Ammon's horn (tissue), 1 donor: Measurements from ENCODE around the gene UPF2.
"Not testable (repeated sequence)": the region's sequence is repeated elsewhere in the genome, so short reads cannot be mapped to it uniquely, and the experiment has no call there.

Experiments used
- DNase-seq: peaks from one replicate; pipeline ENCODE4 v3.0.0-alpha.2; 2016; ENCODE audit warnings: low spot score

Gene UPF2, protein sequence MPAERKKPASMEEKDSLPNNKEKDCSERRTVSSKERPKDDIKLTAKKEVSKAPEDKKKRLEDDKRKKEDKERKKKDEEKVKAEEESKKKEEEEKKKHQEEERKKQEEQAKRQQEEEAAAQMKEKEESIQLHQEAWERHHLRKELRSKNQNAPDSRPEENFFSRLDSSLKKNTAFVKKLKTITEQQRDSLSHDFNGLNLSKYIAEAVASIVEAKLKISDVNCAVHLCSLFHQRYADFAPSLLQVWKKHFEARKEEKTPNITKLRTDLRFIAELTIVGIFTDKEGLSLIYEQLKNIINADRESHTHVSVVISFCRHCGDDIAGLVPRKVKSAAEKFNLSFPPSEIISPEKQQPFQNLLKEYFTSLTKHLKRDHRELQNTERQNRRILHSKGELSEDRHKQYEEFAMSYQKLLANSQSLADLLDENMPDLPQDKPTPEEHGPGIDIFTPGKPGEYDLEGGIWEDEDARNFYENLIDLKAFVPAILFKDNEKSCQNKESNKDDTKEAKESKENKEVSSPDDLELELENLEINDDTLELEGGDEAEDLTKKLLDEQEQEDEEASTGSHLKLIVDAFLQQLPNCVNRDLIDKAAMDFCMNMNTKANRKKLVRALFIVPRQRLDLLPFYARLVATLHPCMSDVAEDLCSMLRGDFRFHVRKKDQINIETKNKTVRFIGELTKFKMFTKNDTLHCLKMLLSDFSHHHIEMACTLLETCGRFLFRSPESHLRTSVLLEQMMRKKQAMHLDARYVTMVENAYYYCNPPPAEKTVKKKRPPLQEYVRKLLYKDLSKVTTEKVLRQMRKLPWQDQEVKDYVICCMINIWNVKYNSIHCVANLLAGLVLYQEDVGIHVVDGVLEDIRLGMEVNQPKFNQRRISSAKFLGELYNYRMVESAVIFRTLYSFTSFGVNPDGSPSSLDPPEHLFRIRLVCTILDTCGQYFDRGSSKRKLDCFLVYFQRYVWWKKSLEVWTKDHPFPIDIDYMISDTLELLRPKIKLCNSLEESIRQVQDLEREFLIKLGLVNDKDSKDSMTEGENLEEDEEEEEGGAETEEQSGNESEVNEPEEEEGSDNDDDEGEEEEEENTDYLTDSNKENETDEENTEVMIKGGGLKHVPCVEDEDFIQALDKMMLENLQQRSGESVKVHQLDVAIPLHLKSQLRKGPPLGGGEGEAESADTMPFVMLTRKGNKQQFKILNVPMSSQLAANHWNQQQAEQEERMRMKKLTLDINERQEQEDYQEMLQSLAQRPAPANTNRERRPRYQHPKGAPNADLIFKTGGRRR

DNA sequence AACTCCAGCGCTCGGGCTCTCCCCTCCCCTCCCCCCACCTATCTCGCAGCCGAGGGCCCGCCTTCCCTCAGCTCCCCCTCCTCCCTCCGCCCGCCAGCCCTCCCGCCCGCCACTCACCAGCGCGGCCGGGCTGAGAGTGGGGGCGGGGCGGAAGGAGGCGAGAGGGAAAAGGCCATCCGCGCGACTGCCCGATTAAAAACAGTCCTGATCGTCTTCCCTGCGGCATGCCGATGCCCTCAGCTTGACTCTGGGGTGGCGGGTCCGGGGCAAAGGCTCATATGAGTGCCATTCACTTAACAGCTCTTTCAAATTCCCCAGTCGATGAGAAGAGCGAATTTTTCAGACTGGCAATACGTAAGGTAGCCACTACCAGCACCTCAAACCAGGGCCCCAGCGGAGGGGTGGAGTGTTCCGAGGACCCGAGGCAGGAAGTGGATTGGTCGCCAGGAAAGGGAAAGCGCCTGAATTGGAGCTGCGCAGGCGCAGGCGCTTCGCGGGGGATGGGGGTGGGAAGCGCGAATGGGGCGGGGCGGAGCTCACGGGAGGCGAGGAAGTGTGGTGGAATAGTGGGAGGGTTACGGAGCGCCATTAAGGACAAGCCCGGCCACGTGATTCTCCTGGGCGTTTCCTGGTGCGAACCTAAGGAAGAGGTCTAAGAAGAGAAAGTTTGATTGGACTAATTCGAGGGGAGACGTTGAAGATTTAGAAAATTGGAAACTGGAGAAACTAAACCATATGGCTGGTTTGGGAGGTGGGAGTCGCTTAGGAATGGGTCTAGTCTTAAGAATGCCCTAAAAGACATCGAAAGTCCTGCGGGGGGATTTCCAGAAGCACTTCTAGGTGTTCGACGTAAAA lies at the start of gene UPF2:
UPF2 (minus strand) TSS at position 13 of the 855 bp plus-strand sequence. CDS start 7,386 bp downstream, outside the sequence.
- DNase-seq, result peak; percentile 97

- DNase-seq, result no peak
Observed at GRCh38 chr10:12091421-12091820, 48.8 kb upstream of the UPF2 start.

- DNase-seq, result no peak
Observed at GRCh38 chr10:12088919-12089318, 46.3 kb upstream of the UPF2 start.

DNA sequence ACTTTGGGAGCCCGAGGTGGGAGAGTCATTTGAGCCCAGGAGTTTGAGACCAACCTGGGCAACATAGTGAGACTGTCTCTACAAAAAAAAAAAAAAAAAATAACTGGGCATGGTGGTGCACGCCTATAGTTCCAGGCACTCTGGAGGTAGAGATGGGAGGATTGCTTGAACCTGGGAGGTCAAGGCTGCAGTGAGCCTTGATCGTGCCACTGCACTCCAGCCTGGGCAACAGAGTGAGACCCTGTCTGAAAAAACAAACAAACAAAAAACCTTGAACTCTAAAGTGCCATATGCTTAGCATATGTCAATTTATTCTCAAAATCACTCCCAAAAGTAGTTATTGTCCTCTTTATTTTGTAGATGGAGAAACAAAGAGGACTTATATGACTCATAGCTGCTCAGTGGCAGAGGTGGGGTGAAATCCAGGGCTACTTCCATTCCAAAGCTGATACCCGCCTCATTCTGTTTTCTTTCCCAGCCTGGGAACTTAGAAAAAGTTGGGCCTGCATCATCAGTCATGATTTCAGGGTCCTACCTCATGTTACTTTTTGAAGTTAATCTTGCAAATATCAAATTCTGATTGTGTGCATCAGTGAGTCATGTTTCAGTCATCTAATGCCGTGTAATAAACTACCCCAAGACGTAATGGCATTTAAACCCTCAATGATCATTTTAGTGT lies 39.4 kb upstream of the UPF2 start:
- no peak for DNase-seq

DNA sequence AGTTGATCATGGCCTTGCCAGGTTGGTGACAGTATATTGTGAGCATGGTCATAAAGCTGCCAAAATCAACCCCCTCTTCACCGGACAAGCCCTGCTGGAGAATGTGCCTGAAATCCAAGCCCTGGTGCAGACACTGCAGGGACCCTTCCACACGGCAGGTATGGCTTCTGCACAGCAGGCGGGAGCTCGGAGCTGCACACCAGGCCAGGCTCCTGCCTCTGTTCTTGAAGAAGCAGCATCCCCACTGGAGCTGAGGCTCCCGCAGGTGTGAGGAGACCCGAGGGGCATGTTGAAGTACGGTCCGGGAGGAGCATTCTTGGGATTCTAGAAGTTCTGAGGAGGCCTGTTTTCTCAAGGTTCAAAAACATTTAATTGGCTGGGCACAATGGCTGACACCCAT lies 38.9 kb upstream of the UPF2 start:
- no peak for DNase-seq

DNA sequence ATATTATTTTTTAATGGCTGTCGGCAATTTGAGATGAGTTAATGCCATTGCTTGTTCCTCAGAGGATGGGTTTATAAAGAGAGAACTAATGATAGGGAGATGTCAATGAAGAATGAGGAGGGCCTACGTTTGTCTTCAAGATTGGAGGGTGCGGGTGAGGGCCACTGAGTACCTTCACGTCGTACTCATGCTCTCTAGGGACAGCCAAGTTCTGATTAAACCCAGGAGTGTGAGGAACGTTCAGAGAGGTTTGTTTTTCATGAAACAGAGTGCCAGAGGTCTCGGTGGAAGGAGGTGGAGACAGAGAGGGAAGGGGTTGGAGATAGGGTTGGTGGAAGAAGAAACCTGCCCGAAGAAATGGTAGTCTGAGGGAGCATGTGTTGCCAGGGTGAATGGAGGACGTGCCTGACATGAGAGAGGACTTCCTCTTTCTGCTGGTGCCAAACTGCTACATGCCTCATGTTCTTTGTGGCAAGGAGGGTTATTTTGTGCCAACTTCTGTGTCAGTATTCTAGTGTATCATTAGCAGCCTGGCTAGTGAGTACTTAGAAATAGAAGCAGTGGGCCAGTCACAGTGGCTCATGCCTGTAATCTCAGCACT lies 35.1 kb upstream of the UPF2 start:
- DNase-seq, result peak; percentile 65

GRCh38 chr10:12073526-12073925 lies 30.9 kb upstream of the UPF2 start:
- DNase-seq, result peak; percentile 23

- DNase-seq, result not testable (repeated sequence)
Observed at GRCh38 chr10:12071441-12071840, 28.8 kb upstream of the UPF2 start.

DNA sequence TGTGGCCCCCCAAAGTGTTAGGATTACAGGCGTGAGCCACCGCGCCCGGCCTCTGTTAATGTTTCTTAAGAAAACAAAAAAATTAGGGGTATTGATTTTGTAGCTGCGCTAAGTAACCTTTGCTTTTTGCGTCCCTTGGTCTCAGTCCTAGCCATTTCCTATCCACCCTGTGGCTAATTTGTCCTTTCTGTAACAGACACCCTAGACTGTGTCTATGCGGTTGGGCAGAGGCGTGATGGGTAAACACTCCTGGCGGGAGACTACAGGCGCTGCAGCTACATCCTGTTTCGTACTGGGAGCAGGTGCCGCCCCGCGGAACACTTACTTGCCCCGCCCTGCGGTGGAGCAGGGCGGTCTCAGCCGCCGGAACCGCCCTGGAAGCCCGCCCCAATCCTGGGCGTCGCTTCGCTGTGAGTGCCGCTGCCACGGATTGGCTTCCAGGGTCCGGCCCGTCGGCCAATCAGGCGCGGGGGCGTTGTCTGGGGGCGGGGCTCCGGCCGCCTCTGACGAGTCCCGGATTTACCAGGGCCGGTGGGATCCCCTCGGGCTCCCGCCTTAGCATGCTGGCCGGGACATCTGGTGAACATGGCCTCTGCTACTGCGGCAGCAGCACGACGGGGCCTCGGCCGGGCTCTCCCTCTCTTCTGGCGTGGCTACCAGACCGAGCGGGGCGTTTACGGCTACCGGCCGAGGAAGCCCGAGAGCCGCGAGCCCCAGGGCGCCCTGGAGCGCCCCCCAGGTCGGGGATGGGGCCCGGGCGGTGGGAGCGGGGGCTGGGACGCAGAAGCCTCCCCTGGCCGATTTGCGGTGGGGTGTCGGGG lies 26.1 kb upstream of the UPF2 start, which contains the start of gene DHTKD1:
DHTKD1 (plus strand) TSS at position 506 of the 821 bp plus-strand sequence; CDS start at position 586, 80 bp downstream.
- peak; percentile 99 for DNase-seq

- DNase-seq, result no peak
Observed at GRCh38 chr10:12067336-12067735, 24.7 kb upstream of the UPF2 start.

DNA sequence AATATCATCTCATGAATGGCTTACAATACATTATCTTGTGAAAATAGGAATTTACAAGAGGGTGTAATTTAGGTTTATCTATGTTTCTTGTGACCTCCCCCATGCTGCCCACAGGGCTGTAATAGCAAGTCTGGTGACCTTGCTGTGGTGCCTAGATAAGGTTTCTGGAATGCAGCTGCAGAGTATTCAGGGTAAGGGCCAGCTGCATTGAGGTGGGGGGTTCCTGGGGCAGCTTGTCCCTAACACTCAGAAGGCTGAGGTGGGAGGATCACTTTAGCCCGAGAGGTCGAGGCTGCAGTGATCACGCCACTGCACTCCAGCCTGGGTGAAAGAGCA lies 20.8 kb upstream of the UPF2 start:
- DNase-seq, result no peak

DNA sequence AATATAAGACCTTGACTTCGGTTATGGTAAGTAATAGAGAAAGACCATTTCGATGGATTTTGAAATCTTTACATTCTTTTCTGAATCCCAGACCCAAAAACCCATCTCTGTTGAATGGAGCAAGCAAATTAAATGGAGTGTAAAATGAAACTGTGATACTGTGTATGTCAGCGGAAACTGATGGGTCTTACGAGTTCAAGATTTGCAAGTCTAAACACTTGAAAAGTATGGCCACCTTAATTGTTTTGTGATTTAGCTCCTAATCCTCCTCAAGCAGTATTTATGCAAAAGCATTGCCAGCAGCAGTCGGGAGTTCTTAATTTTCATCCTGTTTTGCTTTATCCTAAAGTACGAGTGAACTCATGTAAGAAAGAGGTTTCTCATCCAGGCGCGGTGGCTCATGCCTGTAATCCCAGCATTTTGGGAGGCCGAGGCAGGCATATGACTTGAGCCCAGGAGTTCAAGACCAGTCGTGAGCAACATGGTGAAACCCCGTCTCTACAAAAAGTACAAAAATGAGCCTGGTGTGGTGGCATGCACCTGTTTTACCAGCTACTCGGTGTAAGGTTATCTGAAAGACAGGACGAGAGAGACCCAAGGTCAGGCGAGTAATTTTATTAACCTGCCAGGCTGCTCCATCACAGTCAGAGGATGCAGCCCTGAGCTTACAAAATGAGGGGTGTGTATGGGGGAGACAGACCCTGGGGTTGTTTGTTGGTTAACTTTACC lies 20.3 kb upstream of the UPF2 start:
- DNase-seq, result no peak

- DNase-seq, result no peak
Observed at GRCh38 chr10:12061124-12061523, 18.5 kb upstream of the UPF2 start.

- no peak for DNase-seq
Observed at GRCh38 chr10:12056748-12057147, 14.1 kb upstream of the UPF2 start.

DNA sequence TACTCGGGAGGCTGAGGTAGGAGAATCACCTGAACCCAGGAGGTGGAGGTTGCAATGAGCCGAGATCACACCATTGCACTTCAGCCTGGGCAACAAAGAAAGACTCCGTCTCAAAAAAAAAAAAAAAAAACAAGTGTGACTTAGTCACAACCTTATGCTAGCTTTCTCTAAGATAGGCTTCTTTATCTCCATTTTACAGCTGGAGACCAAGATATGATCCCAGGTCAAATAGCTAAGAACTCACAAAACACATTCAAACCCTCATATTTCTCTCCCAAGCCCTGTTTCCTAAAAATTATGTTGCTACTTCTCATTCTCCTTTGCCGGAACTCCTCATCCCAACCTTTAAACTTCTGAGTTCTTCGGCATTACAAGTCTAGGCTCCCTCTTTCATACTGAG lies 13.1 kb upstream of the UPF2 start:
- DNase-seq, result no peak

- peak; percentile 18 for DNase-seq
Observed at GRCh38 chr10:12051241-12051640, 8.6 kb upstream of the UPF2 start.

- no peak for DNase-seq
Observed at GRCh38 chr10:12050528-12050927, 7.9 kb upstream of the UPF2 start.

GRCh38 chr10:12048547-12048946 lies 5.9 kb upstream of the UPF2 start:
- no peak for DNase-seq

DNA sequence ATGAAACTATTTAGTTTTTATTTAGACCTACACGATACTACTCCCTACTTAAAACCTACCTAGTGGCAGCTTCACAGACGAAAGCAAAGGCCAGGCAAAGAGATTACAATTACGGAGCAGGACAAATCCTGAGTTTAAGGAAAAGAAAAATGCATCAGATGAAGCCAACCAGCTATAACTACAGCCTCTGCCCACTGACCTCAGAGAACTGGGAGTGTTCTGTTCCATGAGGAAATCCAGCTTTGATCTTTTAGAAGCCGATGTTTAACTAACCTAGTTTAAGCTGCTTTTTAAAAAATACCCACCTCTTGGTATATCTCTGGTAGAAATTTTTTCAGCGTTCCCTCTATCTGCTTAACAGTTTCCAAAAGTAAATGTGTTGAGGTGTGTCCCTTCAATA lies 3.0 kb upstream of the UPF2 start:
- DNase-seq, result no peak
